GM18873 (cell line): Measurements from ENCODE around the gene SLC45A2.
A peak's percentile ranks its signal among the peaks of the same experiment; 100 is the strongest.

ENCODE experiments used
- ATAC-seq: cut with Tn5 transposase; IDR thresholded peaks from one replicate; pipeline ENCODE4 v1.9.1; 2021; ENCODE audit warnings: mild to moderate bottlenecking, moderate library complexity, moderate number of reproducible peaks; ENCODE audit not compliant: unreplicated experiment, low FRiP score

SLC45A2 gene

DNA sequence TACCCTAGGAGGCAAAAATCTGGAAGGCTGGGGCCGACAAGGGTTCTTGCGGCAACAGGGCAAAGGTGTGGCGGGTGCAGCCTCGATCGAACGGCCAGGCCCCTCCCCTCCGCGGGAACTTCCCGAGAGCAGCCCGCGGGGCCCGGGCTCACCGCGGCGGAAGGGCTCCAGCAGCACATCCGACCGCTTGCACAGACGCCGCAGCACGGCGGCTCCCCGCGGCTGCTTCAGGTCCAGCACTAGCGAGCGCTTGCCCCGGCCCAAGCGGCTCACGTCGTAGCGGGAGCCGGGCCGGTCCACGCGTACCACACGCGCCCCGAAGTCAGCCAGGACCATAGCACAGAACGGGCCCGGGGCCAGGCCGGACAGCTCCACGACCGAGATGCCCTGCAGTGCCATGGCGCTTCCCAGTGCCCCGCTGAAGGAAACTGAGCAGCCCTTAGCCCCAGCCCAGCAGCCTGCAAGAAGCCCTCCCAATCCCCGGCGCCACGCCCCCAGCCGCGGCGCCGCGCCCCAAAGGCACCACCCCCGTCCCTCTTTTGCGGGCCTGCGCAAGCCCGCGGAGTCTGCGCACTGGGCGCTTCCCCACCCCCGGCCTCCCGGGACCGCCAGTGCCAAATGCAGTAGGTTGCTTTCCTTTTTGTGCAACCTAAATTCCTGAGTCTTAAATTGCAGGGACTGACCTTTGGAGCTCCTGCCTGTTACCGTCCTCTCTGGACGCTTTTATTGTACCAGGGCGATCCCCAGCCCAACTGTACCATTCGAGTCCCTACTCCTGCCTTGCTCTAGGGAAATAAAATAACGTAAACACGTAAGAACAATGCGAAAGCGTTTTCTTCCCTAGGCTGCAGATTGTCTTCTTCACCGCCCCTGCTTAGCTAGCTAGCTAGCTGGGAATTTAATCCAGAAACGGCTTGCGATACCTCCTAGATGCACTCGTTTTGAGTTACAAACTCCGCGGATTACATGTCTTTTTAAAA lies 23.4 kb upstream of the SLC45A2 start, which contains the start of gene AMACR:
Gene AMACR, minus strand, starts transcription at position 430 of the 980 bp plus-strand sequence. Its CDS starts 31 bp downstream, at position 399.
- peak; percentile 88 for ATAC-seq

DNA sequence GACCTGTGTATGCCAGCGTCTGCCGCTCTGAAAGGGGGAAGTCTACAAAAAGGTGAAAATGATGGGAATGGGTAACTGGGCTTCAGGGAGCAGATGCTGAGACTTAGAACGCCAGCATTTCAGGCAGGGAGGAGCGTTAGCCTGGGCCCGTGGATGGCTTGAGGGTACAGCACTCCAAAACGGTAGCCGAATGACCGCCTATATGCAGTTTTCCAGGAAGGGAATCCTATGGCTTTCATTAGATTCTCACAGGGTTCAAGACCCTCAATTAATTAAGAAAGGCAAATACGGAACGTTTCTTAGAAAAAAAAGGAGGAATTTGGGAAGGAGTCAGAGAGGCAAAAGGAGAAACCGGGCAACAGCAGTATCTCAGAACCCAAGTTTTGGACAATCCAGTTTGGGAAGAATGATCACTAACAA lies 22.7 kb upstream of the SLC45A2 start:
- ATAC-seq: no peak

DNA sequence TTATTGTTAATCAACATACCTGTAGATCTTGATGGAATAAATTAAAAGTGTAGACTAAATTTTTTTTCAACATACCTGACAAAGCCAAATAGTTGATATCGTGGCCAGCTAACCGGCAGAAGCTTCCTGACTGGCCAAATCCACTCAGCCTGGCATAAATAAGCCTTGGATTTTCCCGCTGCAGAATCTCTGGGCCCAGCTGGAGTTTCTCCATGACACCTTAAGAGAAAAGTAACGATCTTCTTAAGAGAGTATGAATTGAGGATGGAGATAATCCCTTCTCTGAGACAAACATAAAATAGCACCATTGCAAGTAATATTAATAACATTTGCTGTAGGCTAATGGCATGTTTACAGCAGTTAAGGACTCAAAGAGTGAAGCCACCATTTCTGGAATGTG lies 21.2 kb upstream of the SLC45A2 start:
- ATAC-seq: no peak

DNA sequence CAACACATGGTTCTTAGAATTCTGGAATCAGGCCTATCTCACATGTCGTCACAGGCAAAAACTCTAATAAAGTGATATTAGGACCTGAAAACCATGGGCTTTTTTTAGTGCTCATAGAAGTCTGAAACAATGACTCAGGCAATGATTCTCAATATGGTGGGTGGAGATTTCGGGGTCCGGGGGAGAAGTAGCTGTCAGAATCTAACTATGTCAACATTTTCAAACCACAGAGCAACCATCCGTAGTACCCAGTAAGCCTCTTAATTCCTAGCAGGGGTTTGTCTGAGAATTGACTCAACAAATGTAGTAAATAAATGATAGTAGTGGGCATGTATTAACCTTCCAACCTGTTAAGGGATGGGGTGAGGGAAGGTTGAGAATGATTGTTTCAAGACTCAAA lies 20.7 kb upstream of the SLC45A2 start:
- ATAC-seq: no peak

DNA sequence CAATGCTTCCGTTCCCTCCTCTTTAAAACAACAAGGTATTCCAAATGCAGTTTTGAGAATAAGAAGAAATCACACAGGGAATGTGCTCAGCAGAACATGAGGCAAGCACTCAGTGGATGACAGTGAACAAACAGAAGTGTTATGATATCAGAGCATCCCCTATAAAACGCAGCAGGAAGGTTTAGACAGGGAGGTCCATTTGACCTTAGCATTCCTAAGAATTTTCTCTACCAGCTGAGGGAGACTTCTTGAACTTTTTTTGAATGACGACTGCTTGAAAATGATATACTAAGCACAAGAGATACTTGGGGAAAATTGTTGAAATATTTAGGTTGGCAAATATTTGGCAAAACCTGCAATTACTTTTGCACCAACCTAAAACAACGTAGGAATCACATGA lies 19.4 kb upstream of the SLC45A2 start:
- ATAC-seq: no peak

DNA sequence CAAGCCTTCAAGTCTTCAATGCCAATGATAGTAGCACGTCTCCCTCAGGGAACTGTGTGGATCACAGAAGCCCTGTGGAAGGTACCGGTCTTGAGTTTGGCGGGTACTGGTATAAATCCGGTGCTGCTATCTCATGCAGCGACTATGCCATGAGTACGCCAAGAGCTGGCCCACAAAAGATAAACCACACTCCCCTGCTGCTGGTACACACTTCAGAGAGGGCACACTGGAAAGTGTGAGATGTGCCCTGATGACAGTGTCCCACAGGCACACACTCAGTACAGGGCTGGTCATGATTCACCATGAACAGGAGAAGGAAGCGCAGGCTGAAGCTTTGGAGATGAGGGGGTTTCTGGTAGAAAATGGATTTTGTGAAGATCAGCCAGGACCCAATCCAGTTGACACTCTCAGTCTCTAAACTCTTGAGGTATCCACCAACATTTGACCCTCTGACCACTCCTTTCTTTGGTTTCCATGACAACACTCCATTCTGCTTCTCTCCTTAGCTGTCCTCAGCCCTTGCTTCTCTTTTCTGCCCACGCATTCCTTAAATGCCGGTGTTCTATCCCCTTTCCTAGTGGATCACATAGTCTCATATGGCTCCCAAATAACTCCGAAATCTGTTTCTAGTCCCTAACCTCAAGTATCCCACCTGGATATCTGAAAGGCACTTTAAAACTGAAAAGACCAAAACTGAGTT lies 18.3 kb upstream of the SLC45A2 start:
- ATAC-seq: no peak

DNA sequence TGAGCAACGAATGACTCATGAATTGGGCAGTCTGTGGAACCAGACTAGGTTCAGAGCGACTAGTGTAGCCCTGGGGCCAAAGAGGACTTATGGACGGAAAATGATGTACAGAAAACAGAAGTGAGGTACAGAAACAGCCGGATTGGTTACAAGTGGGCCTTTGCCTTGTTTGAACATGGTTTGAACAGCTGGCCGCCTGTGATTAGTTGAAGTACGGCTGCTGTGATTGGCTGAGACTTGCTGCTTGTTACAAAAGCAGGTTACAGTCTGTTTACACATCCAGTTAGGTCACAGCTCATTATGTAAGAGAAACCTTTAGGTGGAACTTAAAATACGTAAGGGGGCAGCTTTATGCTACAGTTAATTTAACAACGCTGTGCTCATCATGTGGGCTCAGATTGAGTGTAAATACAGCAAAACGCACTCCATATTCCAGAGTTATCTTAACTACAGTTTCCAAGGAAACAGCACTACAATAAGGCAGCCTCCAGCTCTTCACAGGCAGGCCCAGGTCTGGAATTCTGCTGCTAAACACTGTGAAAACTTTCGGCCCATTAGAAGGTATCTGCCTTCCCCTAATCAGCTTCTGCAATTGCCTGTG lies 16.8 kb upstream of the SLC45A2 start:
- no peak for ATAC-seq

DNA sequence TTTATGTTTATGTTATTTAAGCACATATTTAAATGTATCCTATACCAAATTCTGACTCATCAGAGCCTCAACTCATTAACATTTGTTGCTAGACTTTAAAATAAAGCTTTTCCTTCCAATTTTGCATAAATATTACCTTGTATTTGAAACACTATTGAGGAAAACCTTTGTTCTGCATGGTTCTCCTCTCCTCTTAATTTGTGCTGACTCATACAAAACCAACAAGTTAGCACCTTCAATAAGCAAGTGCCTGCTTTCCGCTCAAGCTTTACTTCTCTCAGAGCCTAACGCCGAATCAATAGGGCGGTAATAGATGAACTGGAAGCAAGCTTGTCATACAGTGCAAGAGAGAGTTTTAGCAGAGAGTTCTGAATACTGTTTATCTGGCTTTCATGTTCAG lies 15.5 kb upstream of the SLC45A2 start:
- ATAC-seq: no peak

DNA sequence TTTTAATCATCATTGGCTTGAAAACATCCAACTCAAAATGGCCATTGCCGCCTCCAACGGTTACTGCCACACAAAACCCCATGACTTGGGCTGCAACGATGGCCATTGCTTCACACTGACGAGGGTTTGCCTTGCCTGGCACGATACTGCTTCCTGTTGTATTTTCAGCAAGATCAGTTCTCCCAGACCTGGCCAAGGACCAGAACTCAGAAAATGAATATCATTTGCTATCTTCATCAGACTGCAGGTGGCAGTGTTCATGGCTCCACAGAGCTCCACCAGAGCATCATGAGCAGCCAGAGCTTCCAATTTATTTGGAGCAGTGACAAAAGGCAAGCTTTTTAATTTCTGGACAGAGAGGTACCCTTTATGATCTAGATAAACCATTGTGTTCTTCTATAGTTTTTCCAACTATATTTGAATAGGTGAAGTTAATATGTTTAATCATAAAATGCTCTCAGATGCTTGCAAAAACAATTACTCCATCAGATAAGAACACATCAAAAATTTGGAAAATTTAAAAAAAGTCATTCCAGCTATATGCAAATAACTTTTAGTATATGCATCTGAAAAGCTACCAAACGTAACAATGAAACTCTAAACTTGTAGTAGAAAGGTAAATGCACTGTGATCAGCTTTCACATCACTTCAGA lies 13.0 kb upstream of the SLC45A2 start:
- peak; percentile 71 for ATAC-seq

DNA sequence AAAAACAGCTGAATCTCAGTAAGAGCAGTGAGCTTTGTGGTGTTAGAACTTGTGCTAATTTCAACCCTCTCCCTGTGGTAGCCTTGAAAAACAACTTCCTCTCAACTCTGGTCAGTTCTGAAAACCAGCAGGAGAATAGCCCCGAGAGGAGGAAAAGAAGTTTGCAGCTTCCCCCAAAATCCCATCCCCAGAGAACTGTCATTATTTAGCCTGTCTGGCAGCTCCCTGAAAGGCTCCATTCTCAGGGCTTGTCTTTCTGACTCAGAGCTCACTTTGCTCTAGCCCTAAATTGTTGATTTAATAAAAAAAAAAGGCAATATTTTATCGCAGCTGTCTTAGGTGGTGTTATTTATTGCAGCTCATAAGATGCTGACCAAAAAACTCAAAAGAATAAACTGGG lies 11.4 kb upstream of the SLC45A2 start:
- ATAC-seq: no peak

DNA sequence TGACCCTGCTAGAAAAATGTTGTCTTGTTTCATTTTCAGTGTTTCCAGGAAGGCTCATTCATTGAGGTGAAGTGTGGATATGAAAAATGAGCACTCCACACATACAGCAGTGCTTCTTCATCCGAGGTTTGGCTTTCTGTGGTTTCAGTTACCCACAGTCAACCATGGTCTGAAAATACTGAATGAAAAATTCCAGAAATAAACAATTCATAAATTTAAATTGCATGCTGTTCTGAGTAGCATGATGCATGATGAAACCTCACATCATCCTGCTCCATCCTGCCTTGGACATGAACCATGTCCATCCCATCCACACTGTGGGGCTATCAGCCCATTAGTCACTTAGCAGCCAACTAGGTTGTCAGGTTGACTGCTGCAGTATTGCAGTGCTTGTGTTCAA lies 10.4 kb upstream of the SLC45A2 start:
- no peak for ATAC-seq

DNA sequence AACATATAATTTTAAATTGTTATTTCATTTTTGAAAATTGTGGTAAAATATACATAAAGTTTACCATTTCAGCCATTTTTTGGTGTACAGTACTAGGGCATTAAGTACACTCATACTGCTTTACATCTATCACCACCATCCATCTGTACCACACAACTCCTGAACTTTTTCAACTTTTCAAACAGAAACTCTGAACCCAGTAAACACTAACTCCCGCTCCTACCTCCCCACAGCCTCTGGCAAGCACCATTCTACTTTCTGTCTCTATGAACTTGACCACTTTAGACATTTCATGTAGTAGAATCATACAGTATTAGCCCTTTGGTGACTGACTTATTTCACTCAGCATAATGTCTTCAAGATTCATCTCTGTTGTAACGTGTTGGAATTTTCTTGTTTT lies 8.4 kb upstream of the SLC45A2 start:
- ATAC-seq: no peak

DNA sequence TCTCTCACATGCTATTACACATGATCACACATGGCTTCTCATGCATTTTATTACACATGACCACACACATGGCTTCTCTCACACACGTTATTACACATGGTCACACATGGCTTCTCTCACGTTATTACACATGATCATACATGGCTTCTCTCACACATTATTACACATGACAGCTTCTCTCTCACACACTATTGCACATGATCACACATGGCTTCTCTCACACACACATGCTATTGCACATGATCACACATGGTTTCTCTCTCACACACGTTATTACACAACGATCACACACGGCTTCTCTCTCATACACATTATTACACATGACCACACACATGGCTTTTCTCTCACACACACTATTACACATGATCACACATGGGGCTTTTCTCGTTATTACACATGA lies 954 bp upstream of the SLC45A2 start:
- no peak for ATAC-seq

DNA sequence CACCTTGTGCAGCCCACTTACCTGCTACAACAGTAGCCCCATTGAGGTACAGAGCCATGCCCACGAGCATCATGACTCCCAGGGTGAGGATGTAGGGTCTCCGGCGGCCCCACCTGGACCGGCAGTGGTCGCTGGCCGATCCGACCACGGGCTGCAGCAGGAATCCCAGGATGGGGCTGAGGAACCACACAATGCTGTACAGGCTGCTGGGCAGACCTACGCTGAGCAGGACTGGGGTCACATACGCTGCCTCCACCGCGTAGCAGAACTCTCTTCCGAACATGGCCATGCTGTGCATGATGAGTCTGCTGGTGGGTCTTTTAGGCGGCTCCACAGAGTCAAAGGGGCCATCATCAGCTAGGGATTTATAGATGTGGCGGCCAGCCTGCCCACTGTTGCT lies 315 bp downstream of the SLC45A2 start:
- ATAC-seq: no peak

DNA sequence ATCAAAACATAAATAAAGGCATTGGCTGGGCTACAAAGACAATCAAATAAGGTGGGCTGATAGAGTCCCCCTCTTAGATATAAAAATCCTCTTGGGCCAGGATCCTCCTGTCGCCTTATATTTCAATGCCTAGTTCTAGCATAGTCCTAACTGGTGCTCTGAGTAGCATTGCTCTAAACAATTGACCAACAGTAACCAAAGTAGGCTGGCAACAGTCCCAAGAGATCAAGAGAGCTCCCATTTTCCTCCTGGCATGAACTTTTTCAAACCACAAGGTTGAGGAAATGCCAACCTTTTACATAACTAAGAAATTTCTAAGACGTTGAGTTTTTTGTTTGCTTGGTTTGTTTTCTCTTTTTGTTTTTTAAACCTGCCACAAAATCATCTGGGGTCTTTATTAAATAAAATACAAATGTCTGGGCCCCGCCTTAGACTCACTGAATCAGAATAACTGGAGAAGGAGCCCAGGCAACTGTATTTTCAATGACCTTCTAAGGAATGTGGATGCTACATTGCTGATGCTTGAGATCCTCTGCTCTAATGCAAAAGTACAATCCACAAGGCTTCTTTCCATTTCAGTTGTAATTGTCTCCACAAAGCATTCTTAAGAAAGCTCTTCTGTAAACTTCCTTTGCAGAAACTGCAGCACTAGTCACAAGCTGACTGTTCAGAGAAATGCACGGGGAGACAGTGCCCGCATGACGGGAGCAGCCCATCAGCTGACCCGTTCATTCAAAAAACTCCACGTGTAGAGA lies 2.9 kb downstream of the SLC45A2 start:
- no peak for ATAC-seq

DNA sequence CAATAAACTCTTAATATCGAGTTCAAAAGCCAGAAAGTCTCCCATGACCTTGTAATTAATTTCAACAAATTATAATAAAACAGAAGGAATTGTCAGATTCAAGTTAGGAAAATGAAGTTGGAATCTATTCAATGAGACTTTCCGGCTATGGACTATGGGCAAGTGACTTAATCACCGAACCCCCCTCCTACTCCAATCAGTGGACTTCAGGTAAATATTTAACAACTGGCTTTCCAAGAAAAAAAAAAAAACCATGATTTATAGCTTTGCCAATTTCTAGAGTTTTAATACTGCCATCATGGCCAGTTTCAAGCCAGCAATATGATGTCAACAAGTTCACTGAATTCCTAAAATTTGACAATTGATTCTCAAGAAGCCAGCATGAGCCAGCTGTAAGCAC lies 4.5 kb downstream of the SLC45A2 start:
- no peak for ATAC-seq

DNA sequence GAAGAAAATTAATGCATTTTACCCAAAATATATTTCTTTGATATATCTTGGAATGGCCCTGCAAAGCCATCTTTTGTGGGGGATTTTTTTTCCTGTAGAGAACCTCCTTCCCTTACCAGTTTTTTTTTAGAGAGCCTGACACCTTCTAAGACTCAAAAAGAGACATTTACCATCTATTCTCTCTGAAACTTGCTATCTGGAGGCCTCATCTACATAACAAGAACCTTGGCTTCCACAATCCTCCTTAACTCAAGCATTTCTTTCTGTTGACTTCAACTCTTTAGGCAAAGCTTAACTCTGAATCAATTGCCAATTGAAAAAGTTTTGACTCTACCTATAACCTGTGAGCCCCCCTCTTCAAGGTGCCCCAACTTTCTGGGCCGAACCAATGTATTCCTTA lies 6.2 kb downstream of the SLC45A2 start:
- ATAC-seq: no peak

DNA sequence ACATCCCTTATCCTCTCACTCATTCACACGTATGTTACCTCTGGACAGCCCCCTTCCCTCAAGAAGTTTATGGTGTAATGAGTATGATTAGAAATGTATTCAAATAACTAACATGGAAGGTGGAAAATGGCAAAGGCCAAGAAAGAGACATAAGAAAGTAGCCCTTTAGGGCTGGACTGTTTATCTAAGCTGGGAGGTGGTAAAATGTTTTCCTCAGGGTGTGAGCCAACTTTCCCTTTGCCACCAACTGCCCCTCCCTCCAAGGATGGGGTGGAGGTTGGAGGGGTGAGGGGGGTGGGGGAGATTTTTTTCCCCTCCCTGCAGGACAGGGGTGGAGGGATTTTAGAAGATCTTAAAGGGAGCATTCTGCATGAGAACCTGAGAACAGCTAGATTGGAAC lies 8.2 kb downstream of the SLC45A2 start:
- no peak for ATAC-seq

DNA sequence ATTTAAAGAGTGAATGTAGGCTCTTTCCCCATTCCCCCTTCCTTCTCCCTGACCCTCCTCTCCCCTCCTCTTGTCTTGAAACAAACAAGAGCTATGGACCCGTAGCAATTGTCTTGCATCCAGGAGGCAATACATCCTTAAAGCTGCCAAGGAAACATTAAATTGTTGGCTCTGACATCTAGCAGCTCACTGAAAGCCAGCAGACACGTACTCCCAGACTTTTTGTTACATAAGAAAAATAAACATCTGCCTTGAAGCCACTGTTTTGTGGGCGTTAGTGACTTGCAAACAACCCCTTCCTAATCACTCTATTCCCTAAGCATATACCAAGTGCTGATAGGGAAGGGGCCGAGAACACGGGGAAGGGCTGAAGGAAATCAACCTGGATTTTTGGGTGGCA lies 8.6 kb downstream of the SLC45A2 start:
- no peak for ATAC-seq

DNA sequence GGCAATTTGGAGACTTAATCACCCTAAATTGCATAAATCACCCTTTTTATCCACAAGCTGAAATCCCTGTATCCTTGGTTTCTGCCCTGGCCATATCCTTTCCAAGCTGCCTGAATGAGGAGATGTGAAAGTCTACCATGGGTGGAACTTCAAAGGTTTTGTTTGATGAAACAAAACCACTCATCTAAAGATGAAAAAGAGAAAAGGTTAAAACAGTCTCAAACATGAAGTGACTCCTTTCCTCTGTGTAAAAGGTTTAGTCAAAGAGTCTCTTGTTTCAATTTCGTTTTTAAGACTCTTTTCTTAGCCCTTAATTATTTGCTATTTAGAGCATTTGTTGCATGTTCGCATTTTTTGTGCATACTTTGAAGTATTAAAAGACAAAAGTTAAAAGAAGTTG lies 11.2 kb downstream of the SLC45A2 start:
- ATAC-seq: no peak
